Uterus (tissue), 2 donors: Measurements from ENCODE around the gene TMEM178B.

Experiments used
- POLR2A ChIP-seq, 2 donors: fragments of 450-650 bp; IDR thresholded peaks; one replicate each; pipeline ENCODE4 v1.6.1; 2016; ENCODE audit warnings: antibody characterized with exemption in 2 of 2, mild to moderate bottlenecking in 1 of 2, moderate library complexity in 1 of 2
- TF ChIP-seq, protein P1 (sequence below), 4 experiments: fragments of 200-600 bp in 2 of 4; fragments of 450-650 bp in 2 of 4; sonication (generic) in 2 of 4; IDR thresholded peaks; one replicate each; pipeline ENCODE4 v1.5.1; 2016 to 2019; ENCODE audit warnings: antibody characterized with exemption in 4 of 4, mild to moderate bottlenecking in 2 of 4, moderate library complexity in 1 of 4

DNA sequence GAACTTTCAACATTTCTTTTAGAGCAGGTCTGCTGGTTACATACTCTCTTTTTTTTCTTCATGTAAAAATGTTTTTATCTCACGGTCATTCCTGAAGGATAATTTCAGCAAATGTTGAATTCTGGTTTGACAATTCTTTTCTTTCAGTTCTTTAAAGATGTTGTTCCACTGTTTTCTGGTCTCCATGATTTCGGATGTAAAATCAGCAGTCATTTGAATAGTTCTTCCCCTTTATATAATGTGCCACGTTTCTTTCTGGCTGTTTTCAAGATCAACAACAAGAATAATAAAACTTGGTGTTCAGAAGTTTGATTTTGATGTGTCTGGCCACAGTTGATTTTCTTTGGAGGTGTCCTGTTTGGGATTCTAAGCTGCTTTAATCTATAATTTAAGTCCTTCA, 45.1 kb upstream of the TMEM178B start:
- TF ChIP-seq, protein P1, sequence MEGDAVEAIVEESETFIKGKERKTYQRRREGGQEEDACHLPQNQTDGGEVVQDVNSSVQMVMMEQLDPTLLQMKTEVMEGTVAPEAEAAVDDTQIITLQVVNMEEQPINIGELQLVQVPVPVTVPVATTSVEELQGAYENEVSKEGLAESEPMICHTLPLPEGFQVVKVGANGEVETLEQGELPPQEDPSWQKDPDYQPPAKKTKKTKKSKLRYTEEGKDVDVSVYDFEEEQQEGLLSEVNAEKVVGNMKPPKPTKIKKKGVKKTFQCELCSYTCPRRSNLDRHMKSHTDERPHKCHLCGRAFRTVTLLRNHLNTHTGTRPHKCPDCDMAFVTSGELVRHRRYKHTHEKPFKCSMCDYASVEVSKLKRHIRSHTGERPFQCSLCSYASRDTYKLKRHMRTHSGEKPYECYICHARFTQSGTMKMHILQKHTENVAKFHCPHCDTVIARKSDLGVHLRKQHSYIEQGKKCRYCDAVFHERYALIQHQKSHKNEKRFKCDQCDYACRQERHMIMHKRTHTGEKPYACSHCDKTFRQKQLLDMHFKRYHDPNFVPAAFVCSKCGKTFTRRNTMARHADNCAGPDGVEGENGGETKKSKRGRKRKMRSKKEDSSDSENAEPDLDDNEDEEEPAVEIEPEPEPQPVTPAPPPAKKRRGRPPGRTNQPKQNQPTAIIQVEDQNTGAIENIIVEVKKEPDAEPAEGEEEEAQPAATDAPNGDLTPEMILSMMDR (IDR thresholded peaks at IDR 0.05), result no peak
- no peak for TF ChIP-seq POLR2A (IDR thresholded peaks at IDR 0.05)
